SKM-1 (cell line): Measurements from ENCODE around the gene SFT2D1.
A peak's percentile ranks its signal among the peaks of the same experiment; 100 is the strongest.

Experiments used
- DNase-seq: peaks from one replicate; lab custom pipeline; 2025; ENCODE audit not compliant: unreplicated experiment; lab: John Stamatoyannopoulos, UW

SFT2D1 gene

DNA sequence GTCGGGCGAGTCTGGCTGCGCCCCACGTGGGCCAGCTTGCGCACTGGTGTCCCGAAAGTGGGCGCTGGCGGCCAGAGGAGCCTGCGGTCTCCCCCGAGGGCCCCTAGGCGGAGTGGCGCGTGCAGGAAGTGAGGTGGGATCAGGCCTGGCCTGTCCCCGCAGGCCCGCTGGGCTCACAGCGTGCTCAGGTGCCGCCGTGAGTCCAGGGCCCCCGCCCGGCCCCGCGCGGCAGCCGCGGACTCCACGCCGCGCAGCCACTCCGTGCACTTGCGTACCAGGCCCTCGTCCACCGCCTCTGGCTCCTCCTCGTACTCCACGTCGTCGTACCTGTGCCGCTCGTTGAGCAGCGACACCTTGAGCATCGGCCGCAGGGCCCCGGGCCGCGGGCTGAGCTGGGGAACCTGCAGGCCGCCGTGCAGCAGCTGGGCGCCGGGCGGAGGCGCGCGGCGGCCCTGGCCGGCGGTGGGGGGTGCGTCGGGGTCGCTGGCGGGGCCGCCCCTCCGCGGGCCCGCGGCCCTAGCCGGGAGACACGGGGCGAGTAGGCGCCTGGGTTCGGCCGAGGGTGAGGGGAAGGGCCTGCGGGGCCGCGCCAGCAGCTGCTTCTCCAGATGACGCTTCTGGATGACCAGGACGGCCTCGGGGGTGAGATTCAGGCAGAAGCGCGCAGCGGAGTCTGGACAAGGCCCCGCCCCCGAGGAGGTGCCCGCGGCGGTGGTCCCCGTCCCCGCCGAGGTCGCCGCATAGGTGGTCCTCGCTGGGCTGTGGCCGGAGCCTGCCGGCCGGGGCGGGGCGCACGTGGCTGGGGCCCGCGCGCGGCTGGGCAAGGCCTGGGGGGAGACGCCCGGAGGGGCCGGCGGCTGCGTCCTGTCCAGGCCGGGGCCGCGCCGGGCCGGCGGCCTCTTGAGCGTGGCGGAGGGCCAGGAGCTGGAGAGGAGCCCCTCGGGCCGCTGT, 35.0 kb downstream of the SFT2D1 start:
- no peak for DNase-seq

DNA sequence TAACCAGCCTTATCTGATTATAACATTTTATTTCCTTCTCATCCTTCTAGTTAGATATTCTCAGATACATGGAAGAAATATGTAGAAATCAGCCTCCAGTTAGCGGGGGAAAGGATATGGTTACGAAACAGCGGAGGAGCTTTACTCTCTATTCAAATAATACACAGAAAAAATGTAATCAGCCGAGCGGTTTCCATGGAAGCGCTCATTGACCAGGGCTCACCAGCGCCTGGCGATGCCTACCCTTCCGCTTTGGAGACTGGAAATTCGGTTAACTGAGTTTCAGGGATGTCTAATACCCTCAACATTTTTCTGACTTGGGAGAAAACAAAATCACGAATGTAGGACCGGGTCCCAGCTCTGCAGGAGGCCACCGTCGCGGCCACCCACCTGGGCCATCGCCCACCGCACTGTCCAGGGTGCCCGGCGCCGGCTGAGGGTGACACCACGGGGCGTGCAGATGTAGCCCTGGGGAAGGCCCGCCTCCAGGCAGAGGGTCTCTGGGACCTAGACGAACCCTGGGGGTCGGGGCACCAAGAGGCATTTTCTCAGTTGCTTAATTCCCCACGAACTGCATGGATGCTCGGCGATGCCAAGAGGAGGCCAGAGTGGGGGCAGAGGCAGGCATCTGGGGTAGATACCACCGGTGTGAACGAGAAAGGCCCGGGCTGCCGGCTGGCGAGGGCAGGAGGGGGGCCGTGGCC, 35.8 kb downstream of the SFT2D1 start:
- DNase-seq = no peak

DNA sequence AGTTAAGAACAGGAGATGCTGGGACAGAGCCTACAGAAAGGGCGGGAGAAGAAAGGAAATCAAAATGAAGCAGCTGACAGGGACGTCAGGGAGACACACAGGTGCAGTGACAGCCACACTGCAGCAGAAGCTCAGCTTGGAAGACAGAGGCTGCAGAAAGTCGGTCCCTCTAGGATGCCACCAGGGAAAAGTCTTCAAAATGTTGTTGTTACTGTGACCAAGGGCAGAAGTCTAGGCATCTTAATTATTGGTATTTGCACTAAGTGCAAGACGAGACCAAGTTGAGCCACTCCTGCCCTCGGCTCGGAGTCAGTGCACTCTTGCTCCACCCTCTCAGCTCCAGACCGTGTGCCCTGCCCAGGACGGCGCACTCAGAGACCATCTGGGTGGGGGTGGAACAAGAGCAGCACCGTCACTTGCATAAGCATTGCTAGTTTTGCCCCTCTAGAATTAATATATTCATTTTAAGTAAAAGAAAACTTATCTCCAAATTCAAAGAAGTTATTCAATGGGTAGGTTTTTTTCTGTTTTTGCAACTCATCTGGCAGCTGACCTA, 36.7 kb downstream of the SFT2D1 start:
- no peak for DNase-seq

DNA sequence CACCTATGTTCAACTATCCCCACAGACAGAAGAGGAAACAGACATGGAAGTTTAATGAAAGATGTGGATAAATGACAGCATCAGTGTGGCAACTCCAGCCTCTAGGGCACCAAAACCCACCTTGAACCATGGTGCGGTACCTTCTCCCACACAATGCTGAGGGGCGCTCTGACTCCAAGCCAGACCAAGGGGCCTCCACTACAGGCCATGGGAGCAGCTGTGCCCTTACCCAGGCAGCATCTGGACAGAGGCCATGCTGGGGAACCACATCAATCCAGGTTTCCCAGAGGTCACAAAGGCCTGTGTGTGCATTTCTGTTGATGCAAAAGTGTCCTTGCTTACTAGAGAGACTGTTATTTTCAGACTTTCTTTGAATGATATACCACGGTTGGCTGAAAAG, 38.2 kb downstream of the SFT2D1 start:
- DNase-seq = no peak

DNA sequence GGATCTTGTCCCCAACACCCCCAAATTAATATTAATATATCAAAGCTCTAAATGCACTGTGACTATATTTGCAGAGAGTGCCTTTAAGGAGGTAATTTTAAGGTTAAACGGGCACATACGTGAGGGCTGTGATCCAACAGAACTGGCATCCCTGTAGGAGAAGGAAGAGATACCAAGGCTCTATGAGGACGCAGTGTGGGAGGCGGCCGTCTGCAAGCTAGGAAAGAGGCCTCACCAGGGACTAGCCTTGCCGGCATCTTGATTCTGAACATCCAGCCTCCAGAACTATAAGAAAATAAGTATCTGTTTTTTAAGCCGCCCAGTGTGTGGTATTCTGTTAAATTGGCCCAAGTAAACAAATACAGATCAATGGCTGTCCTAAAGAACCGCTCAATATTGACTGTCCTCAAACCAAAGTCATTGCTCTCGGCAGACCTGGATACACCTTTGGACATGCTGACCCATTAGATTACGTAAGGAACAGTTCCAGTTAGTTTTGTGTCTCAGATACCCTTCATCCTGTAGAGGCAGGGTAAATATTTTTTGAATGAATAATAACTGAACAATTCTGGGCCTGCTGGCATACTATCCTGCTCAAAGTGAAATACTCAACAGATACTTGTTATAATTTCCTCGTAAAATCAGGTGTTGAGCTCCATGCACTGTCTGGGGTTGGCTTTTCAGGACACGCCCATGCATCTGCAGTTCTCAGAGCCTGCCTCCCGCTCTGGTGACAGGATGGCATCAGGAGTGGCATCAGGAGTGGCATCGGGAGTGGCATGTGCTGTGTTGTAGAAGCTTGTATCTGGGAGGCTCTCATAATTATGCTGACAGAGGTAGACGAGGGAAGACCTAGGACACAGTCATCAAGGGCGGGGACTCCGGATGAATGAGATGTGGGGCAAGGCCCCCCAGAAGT, 40.5 kb downstream of the SFT2D1 start:
- DNase-seq = no peak

DNA sequence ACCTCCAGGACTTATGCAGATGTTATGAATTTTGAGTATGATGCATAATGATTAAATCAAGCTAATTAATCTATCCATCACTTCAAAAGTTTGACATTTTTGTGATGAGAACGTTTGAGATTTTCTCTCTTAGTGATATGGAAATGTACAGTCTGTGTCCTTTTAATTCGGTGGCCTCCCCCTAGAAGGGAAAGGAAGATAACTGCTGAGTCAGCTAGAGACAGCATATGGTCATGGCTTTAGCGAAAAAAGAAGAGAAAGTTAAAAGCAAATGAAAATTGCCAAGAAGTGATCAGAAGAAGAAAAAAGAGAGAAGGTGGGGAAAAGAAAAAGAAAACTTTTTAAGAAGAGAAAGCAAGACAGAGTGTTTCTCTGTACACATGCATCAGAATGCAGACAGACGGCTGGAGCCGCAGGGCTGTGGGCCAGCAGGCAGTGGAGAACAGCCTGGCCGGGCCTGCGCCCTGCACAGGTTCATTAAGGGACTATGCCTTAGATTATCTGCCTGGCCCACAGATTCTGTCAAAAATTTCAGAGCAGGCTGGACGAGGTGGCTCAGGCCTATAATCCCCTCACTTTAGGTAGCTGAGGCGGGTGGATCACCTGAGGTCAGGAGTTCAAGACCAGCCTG, 41.9 kb downstream of the SFT2D1 start:
- DNase-seq = no peak

DNA sequence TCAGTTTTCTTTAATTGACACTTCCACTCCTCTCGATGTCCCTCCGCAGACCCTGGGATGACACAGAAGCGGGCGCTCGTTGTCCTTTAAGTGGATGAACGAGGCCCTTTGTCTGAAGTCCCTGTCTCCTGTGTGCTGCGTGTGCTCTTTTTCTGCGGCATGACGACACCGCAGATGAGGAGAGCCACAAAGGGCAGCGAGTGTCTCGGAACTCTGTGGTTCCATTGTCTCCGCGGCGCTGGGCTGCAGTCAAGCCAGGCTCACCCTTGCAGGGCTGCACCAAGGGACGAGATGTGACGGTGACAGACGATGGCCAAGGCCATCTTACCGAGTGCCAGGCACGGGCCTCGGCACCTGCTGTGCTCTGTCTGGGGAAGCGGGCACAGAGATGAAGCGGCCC, 44.7 kb downstream of the SFT2D1 start:
- DNase-seq = no peak

DNA sequence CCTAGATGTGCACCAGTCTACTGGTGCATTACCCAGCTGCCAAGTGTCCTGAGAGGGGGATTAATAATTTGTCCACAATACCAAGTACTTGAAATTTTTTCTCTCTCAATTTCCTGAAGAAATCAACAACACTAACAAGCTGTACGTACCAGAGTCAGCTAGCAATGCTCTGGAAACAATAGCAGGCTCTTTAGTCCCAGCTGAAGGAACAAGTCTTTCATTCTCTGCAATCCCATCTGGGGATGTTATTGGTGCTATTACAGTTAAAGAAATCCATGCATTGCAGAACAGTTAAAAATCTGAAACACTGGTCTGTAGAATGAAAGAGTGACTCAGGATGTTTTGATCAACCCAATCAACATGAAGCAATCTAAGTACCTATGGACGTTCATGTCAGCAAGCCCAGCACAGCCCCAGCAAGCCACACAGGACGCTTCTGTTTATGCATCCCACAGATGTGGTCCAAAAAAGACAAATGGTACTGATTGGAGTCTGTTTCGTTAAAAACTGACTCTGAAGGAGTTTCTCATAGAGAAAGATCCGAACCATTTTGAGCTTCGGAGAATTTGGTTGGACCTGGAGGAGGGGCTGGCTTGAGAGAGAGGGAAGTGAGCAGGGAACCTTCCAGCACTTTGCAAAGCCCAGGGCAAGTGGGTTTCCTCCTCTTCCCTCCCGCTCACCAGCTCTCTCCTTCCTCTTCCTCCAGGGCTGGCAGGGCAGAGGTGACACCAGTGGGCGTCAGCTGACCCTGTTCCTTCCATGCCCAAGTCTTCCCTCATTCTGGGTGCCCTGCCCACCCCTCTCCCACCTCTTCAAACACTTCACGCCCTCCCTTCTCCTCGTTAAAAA, 46.1 kb downstream of the SFT2D1 start:
- no peak for DNase-seq

DNA sequence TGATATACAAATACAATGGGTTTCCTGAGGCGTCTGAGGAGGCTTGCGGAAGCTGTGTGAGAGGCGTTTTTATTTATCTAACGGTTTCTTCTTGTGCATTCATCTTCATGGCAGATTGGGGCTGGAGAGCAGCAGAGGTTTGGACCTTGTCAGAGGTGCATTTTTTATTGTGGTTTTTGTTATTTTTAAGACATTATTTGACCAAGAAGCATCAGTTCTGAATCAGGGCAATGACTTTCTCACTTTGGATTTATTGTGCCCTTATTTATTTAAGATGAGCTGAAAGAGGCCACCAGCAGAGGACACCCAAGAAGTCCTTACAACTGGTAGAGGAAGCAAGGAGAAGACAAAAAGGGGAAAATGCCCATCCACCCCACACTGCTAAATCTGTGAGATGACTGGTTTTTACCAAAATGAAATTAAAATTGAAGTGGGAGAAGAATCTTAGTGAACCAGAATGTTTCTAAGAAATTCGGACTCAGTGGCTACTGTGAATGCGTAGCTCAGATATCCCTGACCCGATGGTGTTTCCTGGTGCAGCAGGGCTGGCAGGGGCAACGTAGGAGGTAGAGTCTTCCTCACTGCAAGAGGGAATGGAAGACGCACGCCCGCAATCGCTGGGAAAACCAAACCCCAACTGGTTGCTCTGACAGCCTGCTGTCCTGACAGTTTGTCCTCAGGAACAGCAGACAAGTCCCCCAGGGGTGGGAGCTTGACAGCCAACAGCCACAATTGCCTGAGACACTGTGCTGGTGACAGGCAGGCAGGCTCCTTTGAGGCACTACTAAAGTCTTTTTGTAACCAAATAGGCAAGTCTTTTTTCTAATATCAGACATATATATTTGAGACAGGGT, 48.4 kb downstream of the SFT2D1 start:
- no peak for DNase-seq

DNA sequence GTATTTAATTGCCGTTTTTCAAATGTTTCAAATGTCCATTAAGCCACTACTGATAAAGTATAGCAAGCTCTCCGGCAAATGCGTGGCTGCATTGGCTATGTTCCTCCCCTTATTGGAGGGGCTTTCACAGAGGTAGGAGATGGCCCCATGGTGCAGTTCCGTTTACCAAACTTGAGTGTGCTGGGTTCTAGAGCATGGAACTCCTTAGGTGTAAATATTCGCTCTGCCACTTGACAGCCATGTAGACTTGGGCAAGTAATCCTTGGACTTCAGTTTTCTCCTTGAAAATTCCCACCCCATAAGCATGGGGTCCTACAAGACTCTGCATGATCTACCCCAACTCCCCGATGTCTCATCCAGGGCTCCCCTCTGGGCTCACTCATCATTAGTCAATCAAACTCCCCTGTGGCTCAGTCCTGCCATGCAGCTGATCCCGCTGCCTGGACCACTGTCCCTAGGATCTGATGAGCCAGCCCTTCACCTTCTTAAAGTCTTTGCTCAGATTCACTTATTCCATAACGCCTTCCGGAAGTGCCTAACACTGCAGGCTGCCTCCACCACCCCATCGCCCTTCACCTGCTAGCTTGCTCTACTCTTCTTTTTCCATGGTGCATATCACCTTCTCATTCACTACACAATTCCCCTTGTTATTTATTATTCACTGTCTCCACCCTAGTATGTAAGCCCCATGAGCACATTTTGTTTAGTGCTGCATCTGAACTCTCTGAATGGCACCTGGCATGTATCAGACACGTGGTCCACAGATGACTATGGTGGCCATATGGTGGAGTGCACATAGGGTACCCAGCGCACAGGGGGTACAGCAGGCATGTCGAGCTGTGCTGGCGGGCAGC, 52.9 kb downstream of the SFT2D1 start:
- no peak for DNase-seq

DNA sequence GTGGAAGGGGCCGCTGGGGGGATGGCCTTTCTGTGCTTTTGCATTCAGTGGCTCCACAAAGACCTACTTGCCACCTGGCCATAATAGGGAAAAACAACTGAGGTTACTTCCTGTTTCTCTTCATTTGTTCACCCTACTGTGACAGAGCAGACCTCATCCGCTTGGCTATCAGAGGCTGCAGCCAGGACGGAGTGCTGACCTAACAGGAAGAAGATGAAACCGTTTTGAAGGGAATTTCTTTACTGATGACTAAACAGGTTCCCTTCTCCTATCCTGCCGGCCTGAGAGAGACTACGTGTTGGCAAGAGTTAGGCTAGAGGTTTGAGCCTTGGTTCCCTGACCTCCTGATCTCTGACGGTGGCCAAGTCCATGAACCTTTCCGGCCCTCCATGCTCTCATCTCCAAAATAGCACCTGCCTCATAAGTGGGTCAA, 55.5 kb downstream of the SFT2D1 start:
- DNase-seq = peak; percentile 61

DNA sequence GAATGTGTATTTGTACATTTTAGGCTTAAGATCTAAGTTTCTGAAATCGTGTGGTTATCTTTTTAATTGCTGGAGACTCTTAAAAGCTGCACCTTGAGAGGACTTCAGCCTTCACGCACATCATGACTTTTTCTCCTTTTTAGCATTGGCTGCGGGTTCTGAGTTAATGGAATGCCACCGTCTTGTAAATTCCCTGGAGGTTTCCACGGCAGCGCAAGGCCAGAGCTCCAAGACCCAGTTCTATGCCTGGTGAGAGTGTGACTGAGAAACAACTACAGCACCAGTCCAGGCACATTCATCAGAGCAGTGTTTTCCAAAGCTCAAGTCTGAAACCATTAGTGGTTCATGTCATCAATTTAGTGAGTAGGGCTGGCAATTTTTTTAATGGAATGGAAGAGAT, 57.1 kb downstream of the SFT2D1 start:
- no peak for DNase-seq

DNA sequence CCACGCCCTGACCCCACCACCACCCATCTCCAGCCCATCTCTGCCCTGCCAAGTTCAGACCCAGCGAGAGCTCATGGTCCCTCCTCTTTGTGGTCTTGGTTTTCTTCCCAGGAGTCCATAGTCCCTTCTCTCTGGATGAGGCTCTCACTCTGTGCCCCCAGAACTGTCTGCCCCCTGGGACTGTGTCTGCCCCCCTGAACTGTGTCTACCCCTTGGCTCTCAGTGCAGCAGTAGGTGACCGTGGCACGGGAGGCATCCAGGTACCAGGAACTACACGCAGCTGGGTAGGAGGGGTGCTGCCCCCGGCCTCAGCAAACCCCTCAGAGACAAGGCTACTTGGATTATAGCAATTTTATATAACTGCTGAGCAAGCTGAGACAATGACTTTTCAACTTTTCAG, 57.7 kb downstream of the SFT2D1 start:
- no peak for DNase-seq

DNA sequence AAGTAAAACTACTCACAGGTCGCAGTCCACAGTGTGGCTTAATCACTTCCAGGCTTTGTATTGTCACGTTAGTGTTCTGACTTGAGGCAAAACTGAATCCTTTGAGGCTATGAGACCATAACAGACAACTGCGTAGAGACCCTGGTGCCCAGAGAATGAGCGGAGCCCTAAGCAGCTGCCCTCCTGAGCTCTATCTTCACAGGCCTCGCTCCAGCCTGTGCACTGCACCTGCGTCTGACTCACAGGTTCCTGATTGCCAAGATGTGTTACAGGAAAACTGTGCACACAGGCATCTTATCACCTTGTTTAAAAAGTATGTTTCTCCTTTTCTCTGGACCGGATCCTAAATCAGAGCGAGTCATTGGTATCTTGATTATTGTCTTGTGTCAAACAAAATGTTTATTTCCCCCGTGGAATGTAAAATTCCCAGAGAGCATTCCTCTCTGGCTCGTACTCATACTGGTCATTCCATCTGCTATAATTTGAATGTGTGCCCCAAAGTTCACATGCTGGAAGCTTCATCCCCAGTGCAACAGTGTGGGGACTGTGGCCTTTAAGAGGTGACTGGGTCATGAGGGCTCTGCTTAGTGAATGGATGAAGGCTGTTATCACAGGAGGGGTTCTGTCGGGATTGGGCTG, 59.8 kb downstream of the SFT2D1 start:
- DNase-seq = no peak

DNA sequence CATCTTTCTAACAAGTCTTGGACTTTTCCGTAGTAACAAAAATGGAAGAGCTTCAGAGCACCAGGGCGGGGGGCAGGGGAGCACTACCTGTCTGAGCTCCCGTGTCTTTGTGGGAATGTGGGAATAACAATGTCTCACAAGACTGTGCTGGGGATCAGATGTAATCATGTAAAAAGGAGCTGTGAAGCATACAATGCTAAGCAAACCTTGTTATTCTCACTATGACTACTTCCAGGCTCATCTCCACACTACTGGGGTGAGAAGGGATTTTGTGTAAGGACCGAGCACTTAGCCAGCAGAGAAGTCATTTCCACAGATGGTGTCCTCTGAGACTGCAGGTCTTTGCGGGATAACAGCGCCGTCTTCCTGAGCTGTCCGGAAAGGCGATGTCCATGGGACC, 61.2 kb downstream of the SFT2D1 start:
- no peak for DNase-seq

DNA sequence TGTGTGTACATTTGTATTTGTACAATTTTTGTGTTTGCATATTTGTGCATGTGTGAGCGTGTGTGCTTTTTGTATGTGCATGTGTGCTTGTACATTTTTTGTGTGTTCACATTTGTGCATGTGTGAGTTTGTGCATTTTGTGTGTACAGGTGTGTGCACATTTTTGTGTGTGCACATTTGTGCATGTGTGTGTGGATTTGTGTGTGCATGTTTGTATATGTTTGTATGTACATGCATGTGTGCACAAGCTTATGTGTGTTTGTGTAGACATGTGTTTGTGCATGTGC, 63.0 kb downstream of the SFT2D1 start:
- no peak for DNase-seq

DNA sequence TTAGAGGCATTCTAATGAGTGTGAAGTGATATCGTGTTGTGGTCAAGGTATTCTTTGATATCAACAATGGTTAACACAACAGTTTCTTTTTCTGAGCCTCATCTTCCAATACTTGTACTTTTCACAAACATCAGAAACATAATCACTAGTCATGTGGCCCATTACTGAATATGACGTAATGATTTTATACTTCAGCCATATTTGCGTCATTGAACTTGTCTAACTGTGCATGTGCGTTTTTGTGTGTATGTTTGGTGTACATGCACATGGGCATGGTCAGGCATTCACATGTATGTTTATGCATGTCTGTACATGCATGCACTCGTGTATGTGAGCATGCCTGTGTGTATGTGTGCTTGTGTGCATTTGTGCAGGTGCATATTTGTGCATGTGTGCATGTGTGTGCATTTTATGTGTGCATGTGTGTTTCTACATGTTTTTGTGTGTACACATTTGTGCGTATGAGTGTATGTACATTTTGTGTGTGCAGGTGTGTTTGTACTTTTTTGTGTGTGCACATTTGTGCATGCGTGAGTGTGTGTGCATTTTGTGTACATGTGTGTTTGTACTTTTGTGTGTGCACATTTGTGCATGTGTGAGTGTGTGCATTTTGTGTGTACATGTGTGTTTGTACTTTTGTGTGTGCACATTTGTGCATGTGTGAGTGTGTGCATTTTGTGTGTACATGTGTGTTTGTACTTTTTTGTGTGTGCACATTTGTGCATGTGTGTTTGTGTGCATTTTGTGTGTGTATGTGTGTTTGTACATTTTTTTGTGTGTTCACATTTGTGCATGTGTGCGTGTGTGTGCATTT, 63.6 kb downstream of the SFT2D1 start:
- DNase-seq = no peak
